Kidney (tissue), 14 donors: ENCODE data around the gene ADCY2. TPM values are rescaled to one million over a fixed set of nuclear protein-coding genes. Genes with fewer than 3 reads are reported as not detected.

ENCODE experiments used
- DNase-seq, 5 donors: peaks; one replicate each; pipeline ENCODE4 v3.0.0-alpha.2; 2013 to 2020
- FAIRE-seq: peaks from 2 replicates; lab custom pipeline; 2012; peaks lifted over from hg19 to GRCh38; lab: Jason Lieb, UNC
- H3K27ac ChIP-seq, 2 donors: one replicate each; pipeline ENCODE4 v1.7.0; 2013; ENCODE audit warnings: low read depth in 2 of 2, low read length in 2 of 2, inconsistent platforms in 1 of 2
- H3K27me3 ChIP-seq: one replicate; pipeline ENCODE4 v1.7.1; 2013; ENCODE audit warnings: low read length, inconsistent platforms; ENCODE audit not compliant: control insufficient read depth, insufficient read depth
- H3K36me3 ChIP-seq, 3 donors: one replicate each; pipeline versions ENCODE4 v1.7.0 to v1.7.1; 2013; ENCODE audit warnings: low read length in 3 of 3, control low read depth in 1 of 3, inconsistent platforms in 1 of 3; ENCODE audit not compliant: insufficient read depth in 3 of 3, control insufficient read depth in 2 of 3
- H3K4me1 ChIP-seq, 3 donors: one replicate each; pipeline versions ENCODE4 v1.7.0 to v1.7.1; 2013; ENCODE audit warnings: low read length in 3 of 3, inconsistent platforms in 1 of 3, low read depth in 1 of 3; ENCODE audit not compliant: control insufficient read depth in 2 of 3, insufficient read depth in 2 of 3
- H3K4me3 ChIP-seq, 3 donors: one replicate each; pipeline versions ENCODE4 v1.7.0 to v1.8.1; 2013; ENCODE audit warnings: low read length in 3 of 3, control low read depth in 1 of 3, inconsistent platforms in 1 of 3
- H3K9ac ChIP-seq, 3 donors: one replicate each; pipeline versions ENCODE4 v1.7.0 to v1.7.1; 2013; ENCODE audit warnings: low read length in 3 of 3, control low read depth in 1 of 3, inconsistent platforms in 1 of 3
- H3K9me3 ChIP-seq, 3 donors: one replicate each; pipeline versions ENCODE4 v1.7.0 to v1.7.1; 2013; ENCODE audit warnings: low read length in 3 of 3, control low read depth in 1 of 3, inconsistent platforms in 1 of 3; ENCODE audit not compliant: control insufficient read depth in 2 of 3, insufficient read depth in 1 of 3
- intact Hi-C: fragments of 100-400 bp; cut with DNase I; formaldehyde crosslinking; loops from one replicate; pipeline ENCODE4 v1.11.1; 2022
- polyA plus RNA-seq: library from polyadenylated mRNA; stranded (reverse); fragments of 350-450 nt; fragmentation: Illumina TruSeq; extraction: RNeasy Lipid Tissue Mini Kit (QIAGEN cat#74804); gene quantifications from one replicate; pipeline ENCODE4 v1.2.3, GENCODE V29; 2014; ENCODE audit warnings: low read depth, low replicate concordance; ENCODE audit not compliant: insufficient read depth
- total RNA-seq: library from RNA; stranded (reverse); fragmentation: NEBNext Ultra II Directional; extraction: Animal tissue kit (Norgen Biotek cat#: 25700); gene quantifications from one replicate; pipeline ENCODE4 v1.2.1, GENCODE V29; 2021
- TF ChIP-seq, protein P1 (sequence below): IDR thresholded peaks from 3 replicates; pipeline ENCODE4 v1.5.1; 2012; ENCODE audit warnings: mild to moderate bottlenecking, moderate library complexity, borderline replicate concordance; ENCODE audit not compliant: insufficient read depth; ENCODE audit errors: extremely low read depth
- donor health status: control.
- donor health status: control.
- donor health status: control.
- donor health status: control.
- donor health status: control.
- donor health status: DM: yes; HTN: yes; CAD: no.
- donor health status: Normal renal cell carcinoma (clear cell type).

The ADCY2 gene
- total and polyA plus RNA-seq, 2 donors from 2014 or later: 0.17 to 2.2 TPM

- Histone ChIP-seq H3K4me1 (peaks cover 0 to 12% (median 10%) of the 10 kb centered on the region in 3 donors), H3K27me3 (no peaks in the 10 kb centered on the region), H3K9me3 (no peaks in the 10 kb centered on the region), H3K4me3 (no peak overlapping the region), H3K9ac (no peak overlapping the region), H3K36me3 (peaks cover 3 to 15% (median 7%) of the 10 kb centered on the region in 3 donors), H3K27ac (no peak overlapping the region)
- TF ChIP-seq, protein P1, sequence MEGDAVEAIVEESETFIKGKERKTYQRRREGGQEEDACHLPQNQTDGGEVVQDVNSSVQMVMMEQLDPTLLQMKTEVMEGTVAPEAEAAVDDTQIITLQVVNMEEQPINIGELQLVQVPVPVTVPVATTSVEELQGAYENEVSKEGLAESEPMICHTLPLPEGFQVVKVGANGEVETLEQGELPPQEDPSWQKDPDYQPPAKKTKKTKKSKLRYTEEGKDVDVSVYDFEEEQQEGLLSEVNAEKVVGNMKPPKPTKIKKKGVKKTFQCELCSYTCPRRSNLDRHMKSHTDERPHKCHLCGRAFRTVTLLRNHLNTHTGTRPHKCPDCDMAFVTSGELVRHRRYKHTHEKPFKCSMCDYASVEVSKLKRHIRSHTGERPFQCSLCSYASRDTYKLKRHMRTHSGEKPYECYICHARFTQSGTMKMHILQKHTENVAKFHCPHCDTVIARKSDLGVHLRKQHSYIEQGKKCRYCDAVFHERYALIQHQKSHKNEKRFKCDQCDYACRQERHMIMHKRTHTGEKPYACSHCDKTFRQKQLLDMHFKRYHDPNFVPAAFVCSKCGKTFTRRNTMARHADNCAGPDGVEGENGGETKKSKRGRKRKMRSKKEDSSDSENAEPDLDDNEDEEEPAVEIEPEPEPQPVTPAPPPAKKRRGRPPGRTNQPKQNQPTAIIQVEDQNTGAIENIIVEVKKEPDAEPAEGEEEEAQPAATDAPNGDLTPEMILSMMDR: no peak
- intact Hi-C loops: no loop called here
- DNase-seq: no peak
- FAIRE-seq: no peak
Observed at GRCh38 chr5:7871653-7872052, 475.7 kb downstream of the ADCY2 start.

- Histone ChIP-seq H3K4me3 (no peak overlapping the region), H3K27ac (no peak overlapping the region), H3K9ac (no peak overlapping the region), H3K36me3 (peaks cover 7 to 20% (median 9%) of the 10 kb centered on the region in 3 donors), H3K9me3 (no peaks in the 10 kb centered on the region), H3K27me3 (no peaks in the 10 kb centered on the region), H3K4me1 (peaks cover 0 to 11% (median 5%) of the 10 kb centered on the region in 3 donors)
- DNase-seq (no peak), FAIRE-seq (no peak)
- intact Hi-C loops: no loop called here
- TF ChIP-seq, protein P1: no peak
Observed at GRCh38 chr5:7872517-7873130, 476.7 kb downstream of the ADCY2 start.

DNA sequence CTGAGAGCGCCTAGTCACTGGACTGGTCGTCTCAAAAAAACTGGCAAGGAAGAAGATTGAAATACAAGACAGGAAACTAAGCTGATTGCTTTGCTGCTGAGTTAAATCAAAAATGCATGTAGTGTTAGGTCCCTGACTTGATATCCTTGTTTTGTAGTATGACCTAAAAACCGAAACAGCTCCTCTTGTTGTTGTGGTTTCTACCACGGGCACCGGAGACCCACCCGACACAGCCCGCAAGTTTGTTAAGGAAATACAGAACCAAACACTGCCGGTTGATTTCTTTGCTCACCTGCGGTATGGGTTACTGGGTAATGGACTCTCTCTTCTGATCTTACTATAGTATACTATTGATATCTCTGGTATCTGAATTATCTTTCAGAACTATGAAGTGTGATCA is 477.3 kb downstream of the ADCY2 start:
- Histone ChIP-seq H3K27ac (no peak overlapping the region), H3K36me3 (peaks cover 7 to 25% (median 10%) of the 10 kb centered on the region in 3 donors), H3K9ac (no peak overlapping the region), H3K9me3 (no peaks in the 10 kb centered on the region), H3K4me3 (no peak overlapping the region), H3K27me3 (no peaks in the 10 kb centered on the region), H3K4me1 (peaks cover 0 to 10% (median under 1%) of the 10 kb centered on the region in 3 donors)
- FAIRE-seq: no peak
- no peak for DNase-seq
- TF ChIP-seq, protein P1: no peak
- intact Hi-C loops: no loop called here
